Diencephalon (tissue), 1 donor: ENCODE data around the gene CCNL1. TPM values are rescaled to one million over a fixed set of nuclear protein-coding genes. Genes with fewer than 3 reads are reported as not detected.

Source experiments
- small RNA-seq: library from RNA; depleted of rRNA; stranded (forward); fragments of <200 nt; gene quantifications from one replicate; pipeline ENCODE3, GENCODE V24; 2014
- total RNA-seq: library from RNA; depleted of rRNA; stranded (reverse); fragments of >200 nt; gene quantifications from one replicate; pipeline ENCODE4 v1.2.3, GENCODE V29; 2014

The CCNL1 gene
- total RNA-seq = 76.6 TPM

DNA sequence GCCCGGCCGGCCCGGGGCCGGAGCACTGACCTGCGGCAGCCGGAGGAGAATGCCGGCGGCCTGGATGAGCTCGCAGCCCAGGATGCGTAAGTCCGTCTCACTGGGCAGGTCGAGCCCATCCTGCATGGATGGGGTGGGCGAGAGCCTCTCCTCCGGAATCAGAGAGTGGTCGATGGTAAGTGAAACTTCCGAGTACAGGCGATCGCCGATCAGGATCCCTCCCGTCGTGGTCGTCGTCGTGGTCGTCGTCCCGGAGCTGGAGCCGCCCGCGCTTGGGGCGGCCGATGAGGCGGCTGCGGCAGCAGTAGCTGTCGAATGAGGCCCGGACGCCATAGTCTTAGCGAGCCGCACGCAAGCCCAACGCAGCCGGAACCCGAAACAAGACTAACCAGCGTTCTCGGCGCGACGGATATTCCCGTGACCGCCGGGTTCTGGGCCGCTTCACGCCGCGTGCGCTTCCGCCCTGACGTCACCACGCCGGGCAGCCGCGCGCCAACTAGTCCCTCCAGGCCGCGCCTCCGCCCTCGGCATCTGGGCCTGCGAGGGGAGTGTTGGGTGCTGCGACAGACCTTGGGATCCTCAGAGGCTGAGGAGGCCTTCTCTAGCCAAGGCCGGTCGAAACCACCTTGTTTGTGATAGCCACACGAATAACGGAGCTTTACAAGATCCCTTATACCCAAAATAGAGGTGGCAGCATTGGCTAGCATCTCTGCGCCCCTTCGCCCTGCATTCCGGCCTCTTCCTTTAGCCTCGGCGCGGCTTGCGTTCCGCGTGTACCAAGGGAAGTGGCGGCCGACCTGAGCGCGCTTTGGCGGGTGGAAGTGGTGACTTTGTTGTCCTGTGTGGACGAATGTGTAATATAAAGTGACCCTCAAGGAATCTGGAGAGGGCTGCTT is at the start of gene CCNL1:
CCNL1 (minus strand) TSS at position 386 of the 896 bp plus-strand sequence; CDS start at position 333, 53 bp downstream.

Small RNA genes lying within 50 kb of the gene (small RNA-seq; reads per million reads assigned to genes)
- not detected for gene RF00019
- not detected for gene RNA5SP146
